Uterus (tissue), 4 donors: ENCODE measurements around the gene SH2B3. TPM values are rescaled to one million over a fixed set of nuclear protein-coding genes. Genes with fewer than 3 reads are reported as not detected.
A peak's percentile ranks its signal among the peaks of the same experiment; 100 is the strongest.

Experiments
- DNase-seq, 2 donors: peaks; one replicate each; pipeline ENCODE4 v3.0.0-alpha.2; 2019 to 2020
- H3K27ac ChIP-seq, 2 donors: fragments of 200-600 bp; sonication (generic); 1 replicate in 1 of 2; 2 replicates in 1 of 2; pipeline ENCODE4 v1.5.1; 2016 to 2018
- H3K27me3 ChIP-seq, 2 donors: fragments of 200-600 bp; sonication (generic); one replicate each; pipeline ENCODE4 v1.5.1; 2018 to 2019; ENCODE audit warnings: control low read depth in 1 of 2
- H3K36me3 ChIP-seq, 2 donors: fragments of 200-600 bp; sonication (generic); one replicate each; pipeline ENCODE4 v1.5.1; 2019; ENCODE audit warnings: control low read depth in 1 of 2
- H3K4me1 ChIP-seq, 2 donors: fragments of 200-600 bp; sonication (generic); one replicate each; pipeline ENCODE4 v1.5.1; 2018 to 2019; ENCODE audit warnings: control low read depth in 1 of 2
- H3K4me3 ChIP-seq, 2 donors: fragments of 200-600 bp; sonication (generic); 1 replicate in 1 of 2; 2 replicates in 1 of 2; pipeline ENCODE4 v1.5.1; 2018 to 2019; ENCODE audit warnings: mild to moderate bottlenecking in 1 of 2
- H3K9me3 ChIP-seq, 2 donors: fragments of 200-600 bp; sonication (generic); one replicate each; pipeline ENCODE4 v1.5.1; 2019; ENCODE audit warnings: control low read depth in 1 of 2
- POLR2A ChIP-seq, 2 donors: fragments of 450-650 bp; IDR thresholded peaks; one replicate each; pipeline ENCODE4 v1.6.1; 2016; ENCODE audit warnings: antibody characterized with exemption in 2 of 2, mild to moderate bottlenecking in 1 of 2, moderate library complexity in 1 of 2
- intact Hi-C: fragments of 100-400 bp; cut with DNase I; formaldehyde crosslinking; loops from one replicate; pipeline ENCODE4 v1.15.1; 2023; ENCODE audit warnings: low total_unique reads
- total RNA-seq, 4 donors: library from RNA; depleted of rRNA in 3 of 4; stranded (reverse); fragments of >200 nt in 3 of 4; gene quantifications; one replicate each; pipeline versions ENCODE4 v1.1.0 to v1.2.4, GENCODE V29; 2014 to 2023
- TF ChIP-seq, protein P1 (sequence below), 4 experiments: fragments of 200-600 bp in 2 of 4; fragments of 450-650 bp in 2 of 4; sonication (generic) in 2 of 4; IDR thresholded peaks; one replicate each; pipeline ENCODE4 v1.5.1; 2016 to 2019; ENCODE audit warnings: antibody characterized with exemption in 4 of 4, mild to moderate bottlenecking in 2 of 4, moderate library complexity in 1 of 4
- donor health status: DM: yes; HTN: yes; CAD: no.

Gene SH2B3
- total RNA-seq, 4 donors from 2014 or later, result 11.8 to 31.3 (median 21.8) TPM

DNA sequence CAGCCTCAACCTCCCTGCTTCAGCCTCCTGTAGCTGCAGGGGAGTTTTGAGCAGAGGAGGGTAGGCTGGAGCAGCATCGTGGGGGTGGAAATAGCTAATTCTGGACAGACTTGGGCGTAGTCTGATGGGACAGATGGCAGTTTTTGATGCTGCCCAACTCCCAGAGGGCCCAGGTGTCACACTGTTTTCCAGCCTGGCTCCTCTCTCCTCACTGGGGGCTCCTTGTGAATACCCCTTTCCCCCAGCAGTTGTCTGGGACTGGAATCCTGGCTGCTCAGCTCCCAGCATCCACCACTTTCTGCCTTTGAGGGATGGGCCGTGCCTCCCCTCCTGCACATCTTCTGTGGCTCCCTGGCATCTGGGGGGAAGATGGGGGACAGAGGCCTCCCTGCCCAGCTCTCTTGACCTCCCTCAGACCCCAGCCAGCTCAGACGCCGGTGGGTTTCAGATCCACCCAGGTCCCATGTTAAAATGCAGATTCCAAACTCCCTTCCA is 34.0 kb downstream of the SH2B3 start:
- Histone ChIP-seq H3K27me3 (no peaks in the 10 kb centered on the region), H3K27ac (peak overlapping the region; percentile 18 to 48), H3K9me3 (no peaks in the 10 kb centered on the region), H3K4me1 (peaks cover 0 to 10% of the 10 kb centered on the region in 2 donors), H3K4me3 (no peak overlapping the region), H3K36me3 (no peaks in the 10 kb centered on the region)
- no peak for TF ChIP-seq POLR2A (IDR thresholded peaks at IDR 0.05)
- TF ChIP-seq, protein P1, sequence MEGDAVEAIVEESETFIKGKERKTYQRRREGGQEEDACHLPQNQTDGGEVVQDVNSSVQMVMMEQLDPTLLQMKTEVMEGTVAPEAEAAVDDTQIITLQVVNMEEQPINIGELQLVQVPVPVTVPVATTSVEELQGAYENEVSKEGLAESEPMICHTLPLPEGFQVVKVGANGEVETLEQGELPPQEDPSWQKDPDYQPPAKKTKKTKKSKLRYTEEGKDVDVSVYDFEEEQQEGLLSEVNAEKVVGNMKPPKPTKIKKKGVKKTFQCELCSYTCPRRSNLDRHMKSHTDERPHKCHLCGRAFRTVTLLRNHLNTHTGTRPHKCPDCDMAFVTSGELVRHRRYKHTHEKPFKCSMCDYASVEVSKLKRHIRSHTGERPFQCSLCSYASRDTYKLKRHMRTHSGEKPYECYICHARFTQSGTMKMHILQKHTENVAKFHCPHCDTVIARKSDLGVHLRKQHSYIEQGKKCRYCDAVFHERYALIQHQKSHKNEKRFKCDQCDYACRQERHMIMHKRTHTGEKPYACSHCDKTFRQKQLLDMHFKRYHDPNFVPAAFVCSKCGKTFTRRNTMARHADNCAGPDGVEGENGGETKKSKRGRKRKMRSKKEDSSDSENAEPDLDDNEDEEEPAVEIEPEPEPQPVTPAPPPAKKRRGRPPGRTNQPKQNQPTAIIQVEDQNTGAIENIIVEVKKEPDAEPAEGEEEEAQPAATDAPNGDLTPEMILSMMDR (IDR thresholded peaks at IDR 0.05), result no peak
- intact Hi-C loops, result no loop called here
- no peak for DNase-seq

DNA sequence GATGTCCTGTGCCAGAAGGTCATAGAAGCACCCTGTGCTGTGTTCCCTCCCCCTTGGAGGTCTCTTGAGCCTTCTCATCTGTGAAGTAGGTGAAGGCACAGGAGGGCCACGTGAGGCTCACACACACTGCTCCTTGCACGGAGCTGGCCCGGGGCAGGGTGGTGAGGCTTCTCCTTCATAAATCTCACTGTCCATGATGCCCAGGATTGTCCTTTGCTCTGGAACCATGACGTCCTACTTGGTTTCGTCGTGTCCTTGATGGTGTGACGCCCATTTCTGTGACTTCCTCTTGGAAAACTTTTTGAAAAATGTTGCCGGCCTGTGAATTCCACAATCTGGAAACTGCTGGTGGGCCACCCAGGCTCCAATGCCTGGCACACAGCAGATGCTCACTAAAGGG is 34.4 kb downstream of the SH2B3 start:
- Histone ChIP-seq H3K36me3 (no peaks in the 10 kb centered on the region), H3K4me3 (no peak overlapping the region), H3K9me3 (no peaks in the 10 kb centered on the region), H3K27ac (peak overlapping the region; percentile 18 to 48), H3K4me1 (peaks cover 0 to 7% of the 10 kb centered on the region in 2 donors), H3K27me3 (no peaks in the 10 kb centered on the region)
- no peak for DNase-seq
- TF ChIP-seq, protein P1 (IDR thresholded peaks at IDR 0.05), result no peak
- no peak for TF ChIP-seq POLR2A (IDR thresholded peaks at IDR 0.05)
- intact Hi-C loops, result no loop called here

DNA sequence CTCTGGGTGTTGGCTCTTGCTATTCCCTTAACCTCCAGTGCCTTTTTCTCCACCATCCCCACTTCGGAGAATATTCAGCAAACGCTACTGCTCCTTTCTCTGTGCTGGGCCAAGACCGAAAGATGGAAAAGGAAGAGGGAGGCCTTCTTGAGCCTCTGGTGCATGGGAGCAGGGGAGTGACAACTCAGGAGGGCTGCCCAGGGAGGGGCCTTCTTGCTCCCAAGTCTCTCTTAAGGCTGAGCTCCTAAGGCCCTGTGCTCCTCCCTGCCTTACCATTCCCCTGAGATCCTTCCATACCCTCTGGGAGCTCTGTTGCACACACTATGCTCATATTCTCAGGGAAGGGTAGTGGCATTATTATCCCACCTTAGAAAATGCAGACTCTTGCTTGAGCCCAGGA is 34.9 kb downstream of the SH2B3 start:
- Histone ChIP-seq H3K27ac (peak overlapping the region; percentile 18 to 48), H3K9me3 (no peaks in the 10 kb centered on the region), H3K36me3 (no peaks in the 10 kb centered on the region), H3K27me3 (no peaks in the 10 kb centered on the region), H3K4me1 (peaks cover 0 to 7% of the 10 kb centered on the region in 2 donors), H3K4me3 (no peak overlapping the region)
- TF ChIP-seq POLR2A (IDR thresholded peaks at IDR 0.05), result no peak
- TF ChIP-seq, protein P1 (IDR thresholded peaks at IDR 0.05), result no peak
- DNase-seq, result no peak
- intact Hi-C loops, result no loop called here

DNA sequence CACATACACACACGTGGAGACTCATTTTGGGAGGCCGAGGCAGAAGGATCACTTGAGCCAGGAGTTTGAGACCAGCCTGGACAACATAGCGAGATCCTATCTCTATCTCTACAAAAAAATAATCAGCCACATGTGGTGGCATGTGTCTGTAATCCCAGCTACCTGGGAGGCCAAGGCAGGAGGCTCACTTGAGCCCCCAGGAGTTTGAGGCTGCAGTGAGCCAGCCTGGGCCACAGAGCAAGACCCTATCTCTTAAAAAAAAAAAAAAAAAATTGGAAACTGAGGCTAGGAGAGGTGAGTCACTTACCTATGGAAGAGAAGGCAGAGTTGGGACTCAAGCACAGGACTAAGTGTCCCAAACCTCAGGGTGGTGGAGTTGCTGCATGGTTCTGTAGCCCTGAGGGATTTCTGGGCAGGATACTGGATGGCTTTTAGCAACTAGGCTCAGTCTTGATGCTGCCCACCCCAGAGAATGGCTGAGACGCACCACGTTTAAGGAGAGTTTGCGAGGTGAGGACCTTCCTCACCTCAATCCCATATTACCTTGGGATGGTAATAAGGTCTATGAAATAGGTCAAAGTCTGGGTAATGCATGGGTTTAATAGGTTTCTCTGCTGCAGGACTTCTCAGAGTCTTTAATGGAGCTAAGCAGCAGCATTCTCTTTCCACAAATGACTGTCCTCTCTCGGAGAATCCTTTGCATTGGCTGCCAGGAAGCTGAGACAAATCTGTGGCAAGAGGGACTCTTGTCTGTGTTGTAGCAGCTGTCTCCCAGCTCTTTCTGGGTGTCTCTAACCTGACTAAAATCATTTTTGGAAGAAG is 35.6 kb downstream of the SH2B3 start:
- Histone ChIP-seq H3K27me3 (no peaks in the 10 kb centered on the region), H3K9me3 (no peaks in the 10 kb centered on the region), H3K4me1 (peaks cover 0 to 8% of the 10 kb centered on the region in 2 donors), H3K36me3 (no peaks in the 10 kb centered on the region), H3K27ac (peak overlapping the region in 1 of 2 donors; percentile 38), H3K4me3 (no peak overlapping the region)
- intact Hi-C loops, result no loop called here
- TF ChIP-seq, protein P1 (IDR thresholded peaks at IDR 0.05), result no peak
- no peak for TF ChIP-seq POLR2A (IDR thresholded peaks at IDR 0.05)
- no peak for DNase-seq

DNA sequence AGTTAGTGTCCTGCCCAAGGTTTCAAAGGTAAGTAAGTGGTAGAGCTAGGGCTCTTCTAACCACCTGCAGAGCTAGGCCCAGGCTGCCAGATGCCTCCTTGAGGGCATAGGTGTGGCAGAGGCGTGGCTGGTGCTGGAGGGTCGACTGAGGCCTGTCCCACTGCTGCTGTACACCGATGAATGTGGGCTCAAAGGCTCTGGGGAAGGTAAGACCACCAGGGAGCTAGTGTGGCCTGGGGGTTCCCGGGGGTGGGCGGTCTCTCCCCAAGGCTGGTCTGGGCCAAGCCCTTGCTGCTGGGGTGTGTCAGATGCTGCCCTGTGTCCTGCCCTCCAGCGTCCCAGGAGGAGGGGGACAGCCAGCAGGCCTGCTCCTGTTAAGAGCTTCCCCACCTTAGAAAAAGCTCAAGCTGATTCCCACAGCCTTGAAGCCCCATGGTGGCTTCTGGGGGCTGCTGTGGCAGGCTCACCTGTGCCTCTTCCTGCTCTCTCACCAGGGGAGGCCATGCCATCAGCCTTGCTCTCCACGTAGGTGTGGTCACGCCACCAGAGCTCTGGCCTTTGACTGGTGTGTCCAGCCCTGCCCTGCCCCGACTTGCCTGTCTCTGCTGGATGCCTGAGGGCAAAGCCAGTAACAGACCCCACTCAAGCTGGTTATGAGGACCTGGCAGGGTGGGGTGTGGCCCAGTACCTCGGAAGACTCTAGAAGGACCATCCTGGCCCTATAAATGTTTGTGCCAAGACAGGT is 36.8 kb downstream of the SH2B3 start:
- peaks cover 0 to 10% of the 10 kb centered on the region in 2 donors for H3K4me1 ChIP-seq
- intact Hi-C loops, result no loop called here
- no peak overlapping the region for H3K4me3 ChIP-seq
- no peaks in the 10 kb centered on the region for H3K27me3 ChIP-seq
- peak overlapping the region in 1 of 2 donors; percentile 38 for H3K27ac ChIP-seq
- DNase-seq, result no peak
- no peaks in the 10 kb centered on the region for H3K36me3 ChIP-seq
- no peaks in the 10 kb centered on the region for H3K9me3 ChIP-seq
- no peak for TF ChIP-seq POLR2A (IDR thresholded peaks at IDR 0.05)
- TF ChIP-seq, protein P1 (IDR thresholded peaks at IDR 0.05), result no peak
